Neural progenitor cell (in vitro differentiated cells): ENCODE data around the gene ITLN1.

Experiments
- EZH2 ChIP-seq: fragments of 200-600 bp; sonication (generic); IDR thresholded peaks from 2 replicates; pipeline ENCODE4 v1.6.1; 2017; ENCODE audit warnings: antibody characterized with exemption, mild to moderate bottlenecking, moderate library complexity
- EZH2phosphoT487 ChIP-seq: fragments of 200-600 bp; sonication (generic); IDR thresholded peaks from 2 replicates; pipeline ENCODE4 v1.6.1; 2017; ENCODE audit warnings: antibody characterized with exemption
- TF ChIP-seq, protein P1 (sequence below): fragments of 200-600 bp; sonication (generic); IDR thresholded peaks from 2 replicates; pipeline ENCODE4 v1.5.1; 2017; ENCODE audit warnings: antibody characterized with exemption, mild to moderate bottlenecking

- TF ChIP-seq, protein P1, sequence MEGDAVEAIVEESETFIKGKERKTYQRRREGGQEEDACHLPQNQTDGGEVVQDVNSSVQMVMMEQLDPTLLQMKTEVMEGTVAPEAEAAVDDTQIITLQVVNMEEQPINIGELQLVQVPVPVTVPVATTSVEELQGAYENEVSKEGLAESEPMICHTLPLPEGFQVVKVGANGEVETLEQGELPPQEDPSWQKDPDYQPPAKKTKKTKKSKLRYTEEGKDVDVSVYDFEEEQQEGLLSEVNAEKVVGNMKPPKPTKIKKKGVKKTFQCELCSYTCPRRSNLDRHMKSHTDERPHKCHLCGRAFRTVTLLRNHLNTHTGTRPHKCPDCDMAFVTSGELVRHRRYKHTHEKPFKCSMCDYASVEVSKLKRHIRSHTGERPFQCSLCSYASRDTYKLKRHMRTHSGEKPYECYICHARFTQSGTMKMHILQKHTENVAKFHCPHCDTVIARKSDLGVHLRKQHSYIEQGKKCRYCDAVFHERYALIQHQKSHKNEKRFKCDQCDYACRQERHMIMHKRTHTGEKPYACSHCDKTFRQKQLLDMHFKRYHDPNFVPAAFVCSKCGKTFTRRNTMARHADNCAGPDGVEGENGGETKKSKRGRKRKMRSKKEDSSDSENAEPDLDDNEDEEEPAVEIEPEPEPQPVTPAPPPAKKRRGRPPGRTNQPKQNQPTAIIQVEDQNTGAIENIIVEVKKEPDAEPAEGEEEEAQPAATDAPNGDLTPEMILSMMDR, result no peak
- TF ChIP-seq EZH2phosphoT487, result no peak
- no peak for TF ChIP-seq EZH2
These were observed 18.2 kb downstream of the ITLN1 start for GRCh38 chr1:160866695-160867260.
